MM.1S (cell line): Measurements from ENCODE around the gene LRRC74B.

Source experiments
- EZH2 ChIP-seq: fragments of 300-600 bp; sonication (generic); optimal IDR thresholded peaks from 2 replicates; pipeline ENCODE3; 2017; ENCODE audit warnings: low read depth, mild to moderate bottlenecking, antibody characterized with exemption, low read length, mixed read lengths
- EZH2phosphoT487 ChIP-seq: fragments of 300-600 bp; sonication (generic); IDR thresholded peaks from 2 replicates; pipeline ENCODE4 v1.6.1; 2018; ENCODE audit warnings: antibody characterized with exemption, low read length
- TF ChIP-seq, protein P1 (sequence below): fragments of 300-600 bp; sonication (generic); IDR thresholded peaks from 2 replicates; pipeline ENCODE4 v1.5.1; 2016; ENCODE audit warnings: antibody characterized with exemption, low read length, mixed read lengths

DNA sequence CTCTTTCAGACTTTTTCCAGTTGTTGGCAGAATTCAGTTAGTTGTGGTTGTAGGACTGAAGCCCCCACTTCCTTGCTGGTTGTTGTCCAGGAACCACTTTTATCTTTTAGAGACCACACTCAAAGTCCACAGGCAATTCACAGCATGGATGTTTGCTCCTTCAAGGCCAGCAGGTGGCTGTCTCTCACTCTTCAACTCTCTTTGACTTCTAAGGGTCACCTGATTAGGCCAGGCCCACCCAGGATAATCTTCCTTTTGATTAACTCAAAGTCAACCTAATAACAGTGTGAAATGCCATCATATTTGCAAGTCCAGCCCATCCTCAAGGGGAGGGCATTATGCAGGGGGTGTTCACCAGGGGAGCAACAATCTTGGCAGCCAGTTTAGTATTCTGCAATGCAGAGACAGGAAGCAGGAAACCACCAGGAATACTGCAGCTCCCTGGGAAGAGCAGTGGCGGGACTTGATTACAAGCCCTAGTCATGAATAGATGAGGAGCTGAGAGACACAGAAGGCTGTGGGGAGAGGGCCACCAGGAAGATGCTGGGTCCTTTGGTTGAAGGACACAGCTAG is 52.4 kb downstream of the LRRC74B start:
- TF ChIP-seq, protein P1, sequence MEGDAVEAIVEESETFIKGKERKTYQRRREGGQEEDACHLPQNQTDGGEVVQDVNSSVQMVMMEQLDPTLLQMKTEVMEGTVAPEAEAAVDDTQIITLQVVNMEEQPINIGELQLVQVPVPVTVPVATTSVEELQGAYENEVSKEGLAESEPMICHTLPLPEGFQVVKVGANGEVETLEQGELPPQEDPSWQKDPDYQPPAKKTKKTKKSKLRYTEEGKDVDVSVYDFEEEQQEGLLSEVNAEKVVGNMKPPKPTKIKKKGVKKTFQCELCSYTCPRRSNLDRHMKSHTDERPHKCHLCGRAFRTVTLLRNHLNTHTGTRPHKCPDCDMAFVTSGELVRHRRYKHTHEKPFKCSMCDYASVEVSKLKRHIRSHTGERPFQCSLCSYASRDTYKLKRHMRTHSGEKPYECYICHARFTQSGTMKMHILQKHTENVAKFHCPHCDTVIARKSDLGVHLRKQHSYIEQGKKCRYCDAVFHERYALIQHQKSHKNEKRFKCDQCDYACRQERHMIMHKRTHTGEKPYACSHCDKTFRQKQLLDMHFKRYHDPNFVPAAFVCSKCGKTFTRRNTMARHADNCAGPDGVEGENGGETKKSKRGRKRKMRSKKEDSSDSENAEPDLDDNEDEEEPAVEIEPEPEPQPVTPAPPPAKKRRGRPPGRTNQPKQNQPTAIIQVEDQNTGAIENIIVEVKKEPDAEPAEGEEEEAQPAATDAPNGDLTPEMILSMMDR, result peak; percentile 21
- TF ChIP-seq EZH2 (no peak), EZH2phosphoT487 (no peak)
